Measurements from ENCODE around the gene PODNL1. TPM values are rescaled to one million over a fixed set of nuclear protein-coding genes. Genes with fewer than 3 reads are reported as not detected.
A peak's percentile ranks its signal among the peaks of the same experiment; 100 is the strongest.

PODNL1 gene
- total and polyA plus RNA-seq, 2 of the 13 experiments (the other 11 are each of a cell fraction or from before 2014, with no cell fraction given): 0.18 TPM; not detected in 1

GRCh38 chr19:13959141-13959961 is 21.1 kb upstream of the PODNL1 start:
- intact Hi-C loops (cut with micrococcal nuclease; ENCODE audit: unreplicated experiment) (no loop called here), in situ Hi-C loops (cut with HindIII; ENCODE audit: extremely low pct_ligation_motif_present, low pct_unique_long_range_greater_than_20kb) (no loop called here)
- Histone ChIP-seq H3K4me2 (ENCODE audit: low read depth, low read length) (no peak overlapping the region), H3K9ac (ENCODE audit: insufficient read depth, low read depth, low read length) (no peak overlapping the region), H3K4me3 (replicated peaks in 1 of 3; ENCODE audit: insufficient read depth in 1 of 3, low read depth in 2 of 3, low read length in 3 of 3) (no peak overlapping the region), H2AFZ (ENCODE audit: low read length) (no peak overlapping the region), H3K9me3 (ENCODE audit: low read length) (no peaks in the 10 kb centered on the region), H3K36me3 (replicated peaks in 1 of 2; ENCODE audit: control insufficient read depth in 1 of 2, insufficient read depth in 2 of 2, low read length in 2 of 2) (peaks cover 19 to 53% of the 10 kb centered on the region in 2 experiments; a peak in 4 of 5 replicates), H3K27me3 (ENCODE audit: control insufficient read depth in 1 of 2, insufficient read depth in 2 of 2, low read length in 2 of 2) (no peaks in the 10 kb centered on the region), H3K4me1 (ENCODE audit: insufficient read depth, low read length) (no peaks in the 10 kb centered on the region), H4K20me1 (ENCODE audit: insufficient read depth, low read length) (no peaks in the 10 kb centered on the region), H3K27ac (ENCODE audit: extremely low read length, insufficient read depth, low read length) (no peak overlapping the region), H3K79me2 (ENCODE audit: insufficient read depth, low read length) (no peaks in the 10 kb centered on the region)
- BruUV-seq (replicated peaks): no TSS peak
- ChIA-PET CTCF (ENCODE audit: low intra/inter-chr PET ratio, low total read pairs) (no interaction called here), POLR2A (no interaction called here)
- ATAC-seq: no peak
- 98% methylated on average over 18 of the region's 41 CpGs for WGBS (ENCODE audit: low lambda C conversion rate)
- no peak for FAIRE-seq
- no peak for DNase-seq (ENCODE audit: low spot score)
- TF ChIP-seq SRSF4 (IDR thresholded peaks at IDR 0.05; ENCODE audit: low read depth, low read length, poor library complexity, severe bottlenecking) (no peak), BORCS8-MEF2B (CRISPR knock-in tag; IDR thresholded peaks at IDR 0.05) (no peak), RBFOX2 (IDR thresholded peaks at IDR 0.05; ENCODE audit: low read depth, low read length) (peak; percentile 15; the same call in 1 of the 2 replicates), ZNF496 (CRISPR knock-in tag; IDR thresholded peaks at IDR 0.05; ENCODE audit: insufficient replicate concordance) (no peak), ZNF737 (CRISPR knock-in tag; IDR thresholded peaks at IDR 0.05; ENCODE audit: borderline replicate concordance) (no peak), ETV6 (CRISPR knock-in tag; conservative IDR thresholded peaks at IDR 0.05) (no peak), FOXK1 (CRISPR knock-in tag; IDR thresholded peaks at IDR 0.05; ENCODE audit: borderline replicate concordance, low read depth) (no peak), ZNF510 (CRISPR knock-in tag; IDR thresholded peaks at IDR 0.05; ENCODE audit: low read depth) (no peak), ESRRA (CRISPR knock-in tag; IDR thresholded peaks at IDR 0.05; ENCODE audit: low read depth) (no peak), ZFP62 (CRISPR knock-in tag; IDR thresholded peaks at IDR 0.05) (no peak), RBM39 (IDR thresholded peaks at IDR 0.05; ENCODE audit: low read depth, low read length, poor library complexity, severe bottlenecking) (no peak), HOXA3 (CRISPR knock-in tag; IDR thresholded peaks at IDR 0.05) (no peak), HMGA1 (CRISPR knock-in tag; conservative IDR thresholded peaks at IDR 0.05) (no peak), ZFP41 (CRISPR knock-in tag; IDR thresholded peaks at IDR 0.05; ENCODE audit: borderline replicate concordance) (no peak), ZNF276 (CRISPR knock-in tag; IDR thresholded peaks at IDR 0.05; ENCODE audit: low read depth) (no peak), IKZF5 (CRISPR knock-in tag; IDR thresholded peaks at IDR 0.05) (no peak), ZNF263 (CRISPR knock-in tag; IDR thresholded peaks at IDR 0.05) (no peak), ZBTB21 (CRISPR knock-in tag; IDR thresholded peaks at IDR 0.05) (no peak), AGO2 (optimal IDR thresholded peaks at IDR 0.05; ENCODE audit: low read depth, low read length) (peak; percentile 29), ZBTB7B (CRISPR knock-in tag; IDR thresholded peaks at IDR 0.05) (no peak), PLSCR1 (CRISPR knock-in tag; IDR thresholded peaks at IDR 0.05; ENCODE audit: borderline replicate concordance) (no peak)
